ENCODE measurements around the gene TMC3.

Gene TMC3

DNA sequence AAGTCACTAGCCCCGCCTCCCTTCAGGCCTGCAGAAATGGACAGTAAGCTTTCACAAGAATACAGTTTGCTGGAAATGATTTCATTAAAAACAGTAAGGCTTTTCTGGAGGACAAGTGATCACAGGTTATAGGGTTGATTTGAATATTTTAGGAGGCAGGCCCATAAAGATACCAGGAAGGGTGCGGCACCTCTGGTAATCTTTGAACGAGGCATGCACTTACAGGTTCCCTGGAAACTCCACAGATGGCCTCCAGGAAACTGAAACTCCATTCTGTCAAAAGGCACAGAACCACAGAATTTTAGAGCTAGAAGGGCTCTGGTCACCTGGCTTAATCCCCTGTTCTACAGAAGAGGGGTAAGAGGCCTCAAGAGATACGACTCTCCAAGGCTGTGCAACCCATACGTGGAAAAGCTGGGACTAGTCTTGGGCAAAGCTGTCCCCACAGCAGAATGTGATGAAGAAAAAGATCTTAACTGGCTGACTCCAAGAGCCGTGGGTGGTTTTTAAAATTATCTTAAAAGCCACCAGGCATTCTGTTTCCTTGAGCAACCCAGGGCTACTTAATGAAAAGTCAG is 51.2 kb downstream of the TMC3 start:
- no peak for DNase-seq (ENCODE audit: low spot score)

DNA sequence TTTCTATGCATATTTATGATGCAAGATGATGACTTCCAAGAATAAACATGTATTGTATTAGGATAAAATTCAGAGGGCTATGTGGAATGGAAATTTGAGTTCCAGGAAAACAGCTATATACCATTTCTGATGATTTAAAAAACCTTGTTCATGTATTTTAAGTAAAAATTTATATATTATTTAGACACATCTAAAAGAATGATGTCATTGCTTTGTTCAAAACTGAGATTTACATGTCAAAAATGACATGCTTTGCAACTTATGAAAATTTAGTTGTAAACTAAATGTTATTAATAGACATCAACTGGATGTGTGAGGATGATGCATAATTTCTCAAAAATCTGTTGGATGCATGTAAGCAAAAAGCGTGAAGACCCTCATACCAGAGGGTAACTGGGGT is 52.3 kb downstream of the TMC3 start:
- no peak for DNase-seq (ENCODE audit: low spot score)

- no peak for DNase-seq (ENCODE audit: low spot score)
Measured at GRCh38 chr15:81317642-81318017, 56.4 kb downstream of the TMC3 start.

- no peak for DNase-seq (ENCODE audit: low spot score)
Measured at GRCh38 chr15:81316267-81316666, 57.7 kb downstream of the TMC3 start.

DNA sequence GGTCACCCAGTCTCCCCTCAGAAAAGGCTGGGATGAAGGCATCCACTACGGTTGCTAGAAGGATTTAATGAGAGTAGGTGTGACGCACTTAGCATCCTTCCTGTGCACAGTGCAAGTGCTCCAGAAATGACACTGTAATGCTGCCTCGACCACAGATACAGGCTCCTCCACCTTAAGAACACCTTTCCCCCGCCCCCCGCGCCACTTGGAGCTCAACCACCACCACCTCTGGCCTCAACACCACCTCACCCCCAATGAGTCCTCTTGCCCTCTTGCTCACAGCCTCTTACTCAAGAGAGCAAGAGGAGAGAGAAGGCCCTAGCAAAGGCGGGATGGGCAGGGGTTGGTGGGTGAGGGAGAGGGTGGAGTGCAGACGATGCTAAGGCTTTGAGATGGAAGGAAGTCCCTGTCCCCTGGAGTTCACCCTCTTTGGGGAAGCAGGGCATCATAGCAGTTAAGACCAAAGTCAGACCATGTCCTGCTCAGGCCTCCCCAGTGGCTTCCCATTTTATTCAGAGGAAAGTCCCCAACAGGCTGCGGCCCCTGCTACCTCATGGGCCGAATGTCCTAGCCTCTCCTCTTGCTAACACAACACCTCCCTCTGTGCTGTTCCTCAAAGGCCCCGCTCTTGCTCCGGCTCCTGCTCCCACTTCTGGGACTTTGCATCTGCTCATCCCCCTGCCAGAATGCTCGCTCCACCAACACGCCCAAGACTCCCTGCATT is 58.4 kb downstream of the TMC3 start:
- DNase-seq (ENCODE audit: low spot score) = no peak

DNA sequence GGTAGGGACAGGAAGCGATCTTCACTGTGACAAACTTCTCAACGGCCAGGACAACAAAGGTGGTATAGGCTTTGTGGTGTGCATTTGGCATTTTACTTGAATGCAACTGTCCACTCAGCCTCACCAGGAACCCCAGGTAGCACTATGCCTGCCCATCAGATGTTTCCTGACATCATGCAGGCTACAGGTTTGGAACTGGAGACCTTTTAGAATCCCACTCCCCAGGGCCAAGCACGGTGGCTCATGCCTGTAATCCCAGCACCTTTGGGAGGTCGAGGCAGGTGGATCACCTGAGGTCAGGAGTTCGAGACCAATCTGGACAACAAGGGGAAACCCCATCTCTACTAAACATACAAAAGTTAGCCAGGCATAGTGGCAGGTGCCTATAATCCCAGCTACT is 59.6 kb downstream of the TMC3 start:
- no peak for DNase-seq (ENCODE audit: low spot score)

- no peak for DNase-seq (ENCODE audit: low spot score)
Measured at GRCh38 chr15:81313686-81314085, 60.3 kb downstream of the TMC3 start.

DNA sequence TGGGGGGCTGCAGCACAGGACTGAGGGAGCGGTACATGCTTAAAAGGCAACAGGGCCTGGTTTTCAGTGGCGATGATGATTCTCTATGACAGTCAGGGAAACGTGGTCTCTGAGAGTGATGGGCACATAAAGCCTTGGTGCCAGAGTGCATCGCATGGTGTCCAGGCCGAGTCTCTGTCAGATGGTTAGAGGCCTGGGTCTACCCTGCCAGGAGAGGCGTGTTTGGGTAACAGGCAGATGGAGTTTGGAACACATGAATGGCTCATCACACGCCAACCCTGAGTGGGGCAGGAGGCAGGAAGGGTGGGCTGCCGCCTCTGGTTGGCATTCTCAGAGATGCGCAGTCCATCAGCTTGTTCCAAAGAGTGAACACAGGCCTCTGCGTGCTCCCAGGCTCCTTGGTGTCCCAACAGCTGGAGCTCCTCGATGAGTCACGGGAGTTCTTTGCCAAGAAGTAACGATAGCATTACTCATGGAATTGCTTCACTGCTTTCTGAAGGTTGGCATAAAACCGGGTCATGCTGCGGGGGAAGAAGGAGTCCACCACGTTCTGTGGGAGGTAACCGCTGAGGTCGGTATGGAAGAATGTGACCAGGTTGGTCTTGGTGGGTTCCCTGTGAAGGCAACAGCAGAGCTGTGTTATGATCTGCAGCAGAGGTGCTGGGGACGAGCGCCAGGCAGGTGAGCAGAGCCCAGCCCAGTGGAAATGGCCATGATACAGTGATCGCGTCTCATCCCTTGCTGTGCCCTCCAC is 61.0 kb downstream of the TMC3 start:
- DNase-seq (ENCODE audit: low spot score) = no peak

DNA sequence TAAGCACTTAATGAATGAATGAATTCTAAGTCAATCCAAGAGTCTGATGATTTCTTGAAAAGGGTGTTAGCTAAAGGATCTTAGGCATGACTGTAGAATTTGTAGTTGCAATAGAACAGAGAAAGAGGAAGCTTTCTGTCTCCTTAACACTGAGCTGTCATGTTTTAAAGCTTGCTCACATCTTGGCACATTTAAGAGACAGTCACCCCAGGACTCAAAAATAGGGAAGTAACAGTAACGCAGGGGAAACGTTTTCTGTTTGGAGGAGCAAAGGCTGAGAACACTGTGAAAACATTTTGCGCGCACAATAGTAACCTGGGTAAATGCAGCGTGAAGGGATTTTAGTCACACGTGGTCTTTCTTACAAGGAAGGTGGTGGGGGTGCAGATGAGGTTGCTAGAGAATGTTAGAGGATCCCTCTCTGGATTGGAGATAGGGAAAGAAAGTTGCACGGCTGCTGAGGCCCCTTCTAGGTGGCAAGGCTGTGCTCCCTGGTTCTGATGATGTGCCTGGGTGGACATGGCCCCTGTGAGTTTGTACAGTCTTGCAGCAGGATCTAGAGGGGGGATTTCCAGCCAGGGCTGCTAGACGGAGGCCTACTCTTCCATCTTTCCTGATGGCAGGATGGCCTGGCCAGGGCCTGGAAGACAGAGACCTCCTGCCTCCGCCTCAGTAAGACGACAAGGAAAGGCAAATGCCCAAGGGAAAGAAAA is 62.1 kb downstream of the TMC3 start:
- no peak for DNase-seq (ENCODE audit: low spot score)

- no peak for DNase-seq (ENCODE audit: low spot score)
Measured at GRCh38 chr15:81310480-81310879, 63.5 kb downstream of the TMC3 start.

GRCh38 chr15:81309647-81310450 is 64.2 kb downstream of the TMC3 start:
- no peak for DNase-seq (ENCODE audit: low spot score)

GRCh38 chr15:81308260-81308659 is 65.8 kb downstream of the TMC3 start:
- no peak for DNase-seq (ENCODE audit: low spot score)

DNA sequence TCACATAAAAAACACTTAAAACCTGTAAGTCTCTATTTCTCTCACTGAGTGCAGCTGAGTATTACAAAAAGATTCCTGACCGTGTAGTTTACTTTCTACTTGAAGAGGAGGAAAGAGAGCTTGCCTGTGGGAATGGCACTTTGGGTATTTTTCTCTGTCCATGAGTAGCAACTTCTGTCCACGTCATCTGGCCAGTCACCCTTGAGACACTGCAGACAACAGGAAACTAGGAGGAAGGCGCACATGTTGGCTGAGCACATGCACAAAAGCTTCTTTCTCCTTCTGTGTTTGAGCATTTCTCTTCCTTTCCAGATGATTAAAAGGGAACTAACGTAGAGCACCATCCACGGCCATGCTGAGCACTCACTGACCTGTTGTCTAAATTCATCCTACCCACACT is 69.8 kb downstream of the TMC3 start:
- DNase-seq (ENCODE audit: low spot score) = no peak

GRCh38 chr15:81303244-81304225 is 70.5 kb downstream of the TMC3 start:
- DNase-seq (ENCODE audit: low spot score) = no peak

DNA sequence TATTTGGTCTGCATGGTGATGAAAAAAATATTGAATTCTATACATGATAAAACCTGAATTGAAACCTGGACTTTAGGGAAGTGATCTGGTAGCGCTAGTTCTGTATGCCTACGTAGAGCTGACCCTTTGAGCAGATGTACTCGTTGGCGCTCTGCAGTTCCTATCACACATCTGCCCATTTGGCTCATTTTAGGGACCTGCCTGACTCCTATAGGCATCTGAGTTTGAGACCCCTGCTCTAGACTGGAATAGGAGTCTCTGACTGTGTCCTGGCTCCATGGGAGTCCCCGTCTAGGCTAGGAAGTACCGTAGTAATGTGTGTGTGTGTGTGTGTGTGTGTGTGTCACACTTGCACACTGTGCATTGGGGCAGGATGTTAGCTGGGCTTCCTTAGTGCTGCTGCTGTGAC is 71.3 kb downstream of the TMC3 start:
- DNase-seq (ENCODE audit: low spot score) = no peak

DNA sequence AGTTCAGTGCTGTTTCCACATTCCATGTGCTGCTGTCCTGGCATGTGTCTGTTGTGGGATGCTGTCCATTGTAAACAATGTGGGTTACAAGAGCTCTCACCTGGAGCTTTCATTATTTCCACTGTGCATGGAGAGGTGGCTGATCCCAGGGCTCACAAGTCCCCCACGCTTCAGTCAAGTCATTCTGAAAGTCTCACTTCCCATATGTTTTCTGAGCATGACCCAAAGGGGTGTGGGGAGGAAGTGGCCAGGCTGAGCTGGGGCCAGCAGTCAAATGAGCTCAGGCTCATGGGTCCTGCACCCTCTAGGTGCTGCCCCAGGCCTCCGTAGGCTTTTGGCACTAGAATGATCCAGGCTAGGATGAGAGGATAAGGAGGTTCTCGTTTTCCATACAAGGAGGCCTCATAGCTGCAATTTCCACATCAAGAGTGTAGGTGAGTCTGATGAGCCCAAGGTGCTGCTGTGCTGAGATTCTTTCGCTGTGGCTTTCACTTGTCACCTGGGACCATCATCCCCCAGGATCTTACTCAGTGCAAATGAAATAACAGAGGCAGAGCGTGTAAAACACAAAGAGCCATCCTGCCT is 72.1 kb downstream of the TMC3 start:
- no peak for DNase-seq (ENCODE audit: low spot score)

GRCh38 chr15:81301385-81301784 is 72.6 kb downstream of the TMC3 start:
- DNase-seq (ENCODE audit: low spot score) = no peak

GRCh38 chr15:81299630-81300273 is 74.3 kb downstream of the TMC3 start:
- DNase-seq (ENCODE audit: low spot score) = no peak

GRCh38 chr15:81299156-81299555 is 74.9 kb downstream of the TMC3 start:
- no peak for DNase-seq (ENCODE audit: low spot score)

GRCh38 chr15:81298611-81299010 is 75.4 kb downstream of the TMC3 start:
- no peak for DNase-seq (ENCODE audit: low spot score)
